Amniotic epithelial cell (primary cell): ENCODE results near the gene DAPK2.

ENCODE experiments used
- DNase-seq: peaks from one replicate; pipeline ENCODE4 v3.0.0-alpha.2; 2010; ENCODE audit warnings: low read depth

The DAPK2 gene

GRCh38 chr15:63996794-63997357 lies 49.4 kb downstream of the DAPK2 start:
- DNase-seq = no peak

- no peak for DNase-seq
These were observed 50.5 kb downstream of the DAPK2 start for GRCh38 chr15:63995789-63996188.

- DNase-seq = no peak
These were observed 52.1 kb downstream of the DAPK2 start for GRCh38 chr15:63994073-63994600.

GRCh38 chr15:63992300-63992699 lies 54.0 kb downstream of the DAPK2 start:
- no peak for DNase-seq

GRCh38 chr15:63991706-63992105 lies 54.6 kb downstream of the DAPK2 start:
- DNase-seq = no peak

GRCh38 chr15:63990454-63990853 lies 55.8 kb downstream of the DAPK2 start:
- DNase-seq = no peak

- DNase-seq = no peak
These were observed 58.4 kb downstream of the DAPK2 start for GRCh38 chr15:63987796-63988378.

- DNase-seq = peak; percentile 14
These were observed 59.4 kb downstream of the DAPK2 start for GRCh38 chr15:63986751-63987341.

GRCh38 chr15:63986185-63986680 lies 60.1 kb downstream of the DAPK2 start:
- DNase-seq = no peak

GRCh38 chr15:63985221-63986184 lies 60.8 kb downstream of the DAPK2 start:
- no peak for DNase-seq

GRCh38 chr15:63984331-63984730 lies 62.0 kb downstream of the DAPK2 start:
- DNase-seq = no peak

GRCh38 chr15:63983061-63983711 lies 63.1 kb downstream of the DAPK2 start:
- no peak for DNase-seq

- DNase-seq = no peak
These were observed 63.9 kb downstream of the DAPK2 start for GRCh38 chr15:63982381-63982854.

GRCh38 chr15:63981596-63982320 lies 64.5 kb downstream of the DAPK2 start:
- no peak for DNase-seq

GRCh38 chr15:63979262-63979793 lies 67.0 kb downstream of the DAPK2 start:
- no peak for DNase-seq

GRCh38 chr15:63978511-63979261 lies 67.6 kb downstream of the DAPK2 start:
- no peak for DNase-seq

- no peak for DNase-seq
These were observed 69.2 kb downstream of the DAPK2 start for GRCh38 chr15:63977119-63977518.

GRCh38 chr15:63974021-63974420 lies 72.3 kb downstream of the DAPK2 start:
- no peak for DNase-seq

GRCh38 chr15:63973212-63974009 lies 72.9 kb downstream of the DAPK2 start:
- DNase-seq = no peak
